ENCODE results near the gene SLC6A2.
"Not testable (repeated sequence)": the region's sequence is repeated elsewhere in the genome, so short reads cannot be mapped to it uniquely, and the experiment has no call there.

Gene SLC6A2

DNA sequence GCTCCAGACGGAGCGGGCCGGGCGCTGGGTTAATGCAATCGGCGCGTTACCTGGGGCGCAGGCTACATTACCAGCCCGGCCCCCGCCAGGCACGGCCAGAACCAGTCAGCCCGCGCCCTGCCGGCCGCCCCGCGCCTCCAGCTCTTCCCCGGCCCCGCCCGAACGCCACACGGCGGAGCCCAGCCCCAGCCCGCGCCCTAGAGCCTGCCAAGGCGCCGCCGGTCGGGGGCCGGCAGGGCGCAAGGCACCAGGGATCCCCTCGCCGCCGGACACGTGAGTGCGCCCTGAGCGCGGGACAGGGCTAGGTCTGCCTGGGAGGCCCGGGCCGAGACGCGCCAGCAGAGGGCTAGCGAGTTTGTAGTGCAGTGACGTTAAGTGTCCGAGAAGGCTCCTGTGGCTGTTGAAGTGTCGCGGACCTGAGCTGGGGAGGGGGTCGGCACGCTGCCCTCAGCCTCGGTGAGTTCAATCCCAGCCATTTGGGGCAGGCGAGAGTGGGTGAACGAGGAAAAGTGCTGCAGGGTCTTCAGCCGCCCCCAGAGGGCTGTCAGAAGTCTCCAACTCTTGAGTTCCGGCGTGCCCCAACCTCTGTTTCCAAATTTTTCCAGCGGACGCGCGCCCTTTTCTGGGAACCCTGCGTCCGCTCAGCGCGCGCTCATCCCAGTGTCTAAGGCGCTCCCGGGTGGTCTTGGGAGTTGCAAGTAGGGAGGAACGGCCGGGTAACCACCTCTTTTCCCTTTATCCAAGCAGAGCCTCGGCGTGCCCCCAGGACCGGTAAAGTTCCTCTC is at the start of gene SLC6A2:
Gene SLC6A2 (plus strand): TSS at position 92 of the 785 bp plus-strand sequence. CDS start 707 bp downstream, outside the sequence.
- no peak for DNase-seq

DNA sequence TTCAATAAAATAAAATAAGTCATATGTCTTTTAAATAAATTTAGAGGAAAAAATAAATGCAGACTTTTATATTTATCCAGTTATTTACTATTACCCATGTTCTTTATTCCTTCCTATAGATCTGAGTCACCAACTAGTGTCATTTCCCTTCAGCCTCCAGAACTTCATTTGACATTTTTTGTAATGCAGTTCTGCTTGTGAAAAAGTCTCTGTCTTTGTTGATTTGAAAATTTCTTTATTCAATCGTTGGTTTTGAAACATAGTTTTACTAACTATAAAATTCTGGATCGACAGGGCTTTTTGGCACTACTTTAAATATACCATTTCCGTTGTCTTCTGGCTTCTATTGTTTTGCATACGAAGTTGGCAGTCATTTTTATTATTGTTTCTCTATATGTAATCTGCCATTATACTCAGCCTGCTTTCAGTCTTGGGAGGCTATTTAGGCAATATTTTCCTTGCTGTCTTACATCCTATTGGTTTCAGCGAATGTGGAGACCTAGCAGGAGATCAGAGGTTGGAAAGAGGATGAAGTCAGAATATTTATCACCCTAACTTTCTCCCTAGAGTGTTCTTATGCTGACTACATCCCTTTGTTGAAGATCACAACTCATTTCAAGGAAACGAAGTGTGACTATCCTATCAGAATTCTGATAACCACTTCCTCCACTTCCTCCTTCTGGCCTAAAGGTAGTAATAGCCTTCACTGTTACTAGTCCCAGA is 42.0 kb upstream of the SLC6A2 start:
- no peak for DNase-seq

DNA sequence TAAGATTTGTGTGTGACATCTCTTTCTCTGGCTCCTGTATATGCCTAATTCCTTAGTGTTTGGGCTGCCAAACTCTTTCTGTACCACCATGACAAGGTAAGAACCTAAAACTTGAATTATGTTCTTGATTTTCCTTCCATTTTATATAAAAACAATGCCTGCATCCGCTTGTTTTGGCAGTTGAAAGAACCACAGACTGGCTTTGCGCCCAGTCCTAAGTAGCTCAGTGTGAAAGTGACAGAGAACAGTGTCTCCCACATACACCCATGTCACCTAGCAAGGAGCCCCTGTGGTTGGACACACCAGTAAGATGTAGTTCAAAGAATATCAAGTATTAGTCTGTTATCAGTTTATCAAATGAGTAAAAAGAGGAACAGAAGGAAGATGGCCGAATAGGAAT is 40.7 kb upstream of the SLC6A2 start:
- DNase-seq = no peak

DNA sequence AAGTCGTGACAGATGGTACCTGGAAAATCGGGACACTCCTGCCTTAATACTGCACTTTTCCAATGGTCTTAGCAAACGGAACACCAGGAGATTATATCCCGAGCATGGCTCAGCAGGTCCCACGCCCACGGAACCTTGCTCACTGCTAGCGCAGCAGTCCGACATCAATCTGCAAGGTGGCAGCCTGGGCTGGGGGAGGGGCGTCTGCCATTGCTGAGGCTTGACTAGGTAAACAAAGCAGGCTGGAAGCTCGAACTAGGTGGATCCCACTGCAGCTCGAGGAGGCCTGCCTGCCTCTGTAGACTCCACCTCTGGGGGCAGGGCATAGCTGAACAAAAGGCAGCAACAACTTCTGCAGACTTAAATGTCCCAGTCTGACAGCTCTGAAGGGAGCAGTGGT is 40.1 kb upstream of the SLC6A2 start:
- DNase-seq = not testable (repeated sequence)

DNA sequence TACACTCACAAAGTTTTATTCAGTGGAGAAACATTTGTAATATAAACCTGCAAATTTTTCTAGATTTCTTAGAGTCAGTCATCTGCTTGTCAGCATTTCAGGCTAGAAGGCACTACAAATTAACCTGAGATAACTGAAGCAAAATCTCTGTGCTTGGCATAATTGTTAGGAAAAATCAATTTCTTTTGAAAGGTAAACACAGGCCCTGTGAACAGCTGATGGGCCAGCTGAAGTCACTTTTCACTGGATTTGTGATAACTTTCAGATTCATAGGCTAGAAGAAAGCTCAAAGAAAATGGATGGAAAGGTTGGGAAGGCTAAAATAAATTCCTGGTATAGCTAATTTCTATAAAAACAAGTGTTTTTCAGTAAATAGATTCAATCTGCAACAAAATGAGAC is 34.0 kb upstream of the SLC6A2 start:
- DNase-seq = no peak

DNA sequence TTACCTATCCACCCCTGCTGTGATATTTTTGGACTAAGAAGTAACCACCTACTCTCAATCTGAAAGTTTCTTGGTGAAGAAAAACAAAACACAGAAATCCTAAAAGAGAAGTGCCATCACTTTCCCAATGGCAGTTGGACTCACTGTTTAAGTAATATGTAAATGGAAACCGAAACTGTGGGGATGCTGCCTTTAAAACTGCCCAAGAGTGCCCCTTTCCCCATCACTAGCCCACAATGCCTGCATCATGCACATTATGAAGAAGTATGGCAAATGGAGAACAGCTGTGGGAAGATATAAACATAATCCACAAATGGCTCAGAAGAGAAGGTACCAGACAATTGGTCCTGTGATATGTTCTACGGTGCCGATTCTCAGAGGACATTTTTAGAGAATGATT is 33.5 kb upstream of the SLC6A2 start:
- DNase-seq = no peak

DNA sequence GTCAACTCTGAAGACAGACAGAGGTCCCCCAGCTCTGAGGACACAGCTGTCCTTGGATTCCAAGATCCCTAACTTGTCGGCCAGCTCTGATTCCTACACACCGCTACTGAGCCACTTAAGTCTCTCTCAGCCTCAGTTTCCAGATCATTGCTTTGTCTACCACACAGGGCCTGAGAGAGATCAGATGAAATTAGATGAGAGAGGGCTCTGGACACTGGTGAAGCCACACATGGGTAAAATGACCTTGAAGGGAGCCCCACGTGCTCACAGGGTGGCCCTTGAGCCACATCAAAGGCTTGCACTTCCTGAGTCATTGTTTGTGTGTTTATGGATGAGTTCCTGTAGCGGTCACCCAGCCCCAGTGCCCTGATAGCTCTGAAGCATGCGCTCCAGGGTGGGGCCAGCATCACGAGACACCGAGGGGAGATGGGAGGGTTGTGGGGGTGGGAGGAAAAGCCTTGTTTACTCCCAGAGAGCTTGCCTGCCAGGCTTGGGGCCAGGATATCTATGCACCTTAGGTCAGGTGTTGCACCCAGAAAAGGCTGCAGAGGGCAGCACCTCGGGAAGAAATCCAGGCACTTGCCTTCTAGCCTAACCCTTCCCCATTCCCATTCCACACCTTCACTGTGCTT is 32.7 kb upstream of the SLC6A2 start:
- DNase-seq = no peak

DNA sequence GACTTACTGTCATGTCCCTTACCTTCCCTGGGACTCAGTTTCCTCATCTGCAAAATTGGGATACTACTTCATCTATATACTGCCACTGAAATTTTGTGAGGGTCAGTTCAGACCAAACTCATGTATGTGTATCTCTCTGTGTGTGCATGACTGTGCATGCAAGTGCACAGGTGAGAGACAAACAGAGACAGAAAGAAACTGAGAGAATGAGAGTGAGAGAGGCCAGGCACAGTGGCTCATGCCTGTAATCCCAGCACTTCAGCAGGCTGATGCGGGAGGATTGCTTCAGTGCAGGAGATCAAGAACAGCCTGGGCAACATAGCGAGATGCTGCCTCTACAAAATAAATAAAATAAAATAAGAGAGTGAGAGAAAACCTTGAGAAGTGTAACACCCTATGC is 32.1 kb upstream of the SLC6A2 start:
- DNase-seq = no peak

DNA sequence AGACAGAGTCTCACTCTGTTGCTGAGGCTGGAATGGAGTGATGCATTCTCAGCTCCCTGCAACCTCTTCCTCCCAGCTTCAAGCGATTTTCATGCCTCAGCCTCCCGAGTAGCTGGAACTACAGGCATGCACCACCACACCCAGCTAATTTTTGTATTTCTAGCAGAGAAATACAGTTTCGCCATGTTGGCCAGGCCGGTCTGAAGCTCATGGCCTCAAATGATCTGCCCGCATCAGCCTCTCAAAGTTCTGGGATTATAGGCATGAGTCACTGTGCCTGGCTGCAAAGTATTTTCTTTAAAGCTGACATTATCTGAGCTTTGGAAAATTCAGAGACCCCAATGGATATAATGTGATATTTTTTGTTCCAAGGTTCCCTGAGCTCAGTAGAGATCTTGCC is 31.1 kb upstream of the SLC6A2 start:
- no peak for DNase-seq

DNA sequence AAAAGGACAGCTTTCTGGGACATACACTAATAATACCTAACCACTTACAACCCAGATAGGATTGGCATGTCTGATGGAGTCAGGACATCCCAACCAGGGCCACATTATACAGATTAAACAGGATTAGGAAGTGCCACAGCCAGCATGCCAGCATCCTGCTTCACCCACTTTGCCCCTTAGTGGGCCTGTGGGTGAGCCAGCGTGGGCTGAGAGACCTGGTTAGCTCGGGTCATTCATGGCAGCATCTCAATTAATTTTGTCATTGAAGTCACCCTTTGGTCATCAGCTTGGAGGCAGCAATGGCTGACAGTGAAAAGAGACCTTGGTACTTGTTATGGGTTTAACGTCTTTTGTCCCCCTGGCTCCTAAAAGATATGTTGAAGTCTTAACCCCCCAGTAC is 29.9 kb upstream of the SLC6A2 start:
- DNase-seq = no peak

DNA sequence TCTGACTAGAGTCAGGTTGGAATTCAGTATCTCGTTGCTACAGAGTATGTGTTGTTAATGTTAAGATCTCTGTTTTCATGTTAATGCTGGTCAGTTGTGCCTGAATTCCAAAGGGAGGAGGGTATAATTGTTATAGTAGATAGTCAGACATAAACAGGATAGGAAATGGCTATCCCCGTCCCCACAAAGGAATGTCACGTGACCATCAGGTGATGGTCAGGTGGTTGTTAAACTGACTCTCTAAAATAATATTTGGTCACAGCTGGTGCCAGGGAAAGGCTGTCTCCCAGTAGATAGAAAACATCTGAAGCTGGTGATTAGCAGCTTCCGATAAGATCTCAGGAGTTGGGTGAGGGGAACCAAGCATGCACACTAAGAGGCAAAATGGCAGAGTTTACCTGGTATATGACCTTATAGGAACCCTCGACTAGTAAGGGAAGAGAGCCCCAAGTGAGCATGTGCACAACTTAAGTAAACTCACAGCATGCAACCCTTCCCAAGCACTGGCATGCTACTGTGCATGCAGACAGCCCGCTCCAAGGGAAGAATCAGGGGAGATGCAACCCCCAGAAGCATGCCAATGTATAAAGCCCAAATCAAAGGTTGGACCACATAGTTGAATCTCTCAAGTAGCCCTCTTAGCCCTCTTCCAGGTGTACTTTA is 27.4 kb upstream of the SLC6A2 start:
- no peak for DNase-seq

DNA sequence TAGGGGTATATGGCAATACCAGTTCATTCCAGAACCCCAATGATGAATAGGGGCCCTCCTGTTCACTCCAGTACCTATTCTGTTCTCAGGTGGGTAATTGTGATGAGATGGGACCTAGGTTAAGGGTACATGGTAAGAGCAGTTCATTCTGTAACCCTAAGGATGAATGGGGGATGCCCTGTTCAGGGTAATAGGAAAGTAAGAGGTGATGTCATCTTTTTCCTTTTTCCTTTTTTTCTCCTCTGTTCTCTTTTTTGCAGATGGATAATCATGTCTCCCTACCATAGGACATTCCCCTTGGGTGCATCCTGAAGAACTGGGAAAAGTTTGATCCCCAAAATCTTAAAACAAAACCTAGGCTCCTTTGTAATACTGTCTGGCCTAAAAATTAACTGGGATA is 25.0 kb upstream of the SLC6A2 start:
- no peak for DNase-seq

DNA sequence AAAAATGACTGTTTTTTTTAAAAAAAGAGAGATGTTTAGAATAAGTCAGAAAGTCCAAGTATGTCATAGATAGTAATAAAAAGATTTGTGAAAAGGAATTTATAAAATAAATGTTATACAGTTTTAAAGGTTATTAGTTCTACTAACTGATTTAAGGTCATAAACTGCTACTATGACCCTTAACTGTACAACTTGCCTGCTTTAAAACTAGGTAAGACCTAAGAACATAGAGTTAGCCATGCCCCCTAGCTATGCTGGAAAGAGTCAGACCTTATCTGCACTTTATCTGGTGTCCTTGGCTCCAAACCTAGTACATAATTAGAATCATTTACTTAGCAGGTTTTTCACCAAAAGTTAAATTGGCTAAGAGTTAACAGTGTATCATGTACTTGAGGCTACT is 23.5 kb upstream of the SLC6A2 start:
- no peak for DNase-seq

DNA sequence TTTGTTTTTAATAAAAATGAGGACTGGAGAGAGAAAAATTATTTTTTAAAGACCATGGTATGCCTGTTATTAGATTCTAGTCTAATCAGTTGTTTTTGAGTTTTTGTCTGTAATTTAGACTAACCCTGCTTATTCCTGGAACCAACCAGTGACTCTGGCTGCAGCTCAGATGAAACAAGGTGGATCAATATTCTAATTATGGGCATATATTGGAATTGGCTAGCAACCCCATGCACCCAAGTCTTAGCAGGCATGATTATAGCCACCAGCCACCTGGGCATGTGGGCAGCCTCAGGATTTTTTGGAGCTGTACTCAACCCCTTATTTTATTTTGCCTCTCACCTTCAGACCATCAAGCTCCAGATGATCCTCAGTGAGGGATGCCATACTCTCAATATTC is 21.6 kb upstream of the SLC6A2 start:
- no peak for DNase-seq

DNA sequence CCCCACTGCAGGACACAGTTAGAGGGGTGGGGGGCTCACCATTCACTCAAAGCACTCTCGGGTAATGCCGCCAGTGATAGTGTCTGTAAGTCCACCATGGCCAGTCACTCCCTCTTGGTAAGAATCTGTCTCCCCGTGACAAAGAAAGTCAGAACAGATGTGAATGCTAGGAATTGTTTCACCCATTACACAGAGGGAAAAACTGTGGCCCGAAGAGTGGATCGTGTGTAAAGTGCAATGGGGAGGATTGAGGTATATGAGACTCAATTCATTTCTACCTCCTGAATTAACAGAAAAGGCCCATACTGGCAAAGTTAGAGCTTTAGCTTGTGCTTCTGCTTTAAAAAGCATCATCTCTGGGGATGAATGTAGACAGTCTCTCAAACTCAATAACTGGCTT is 17.5 kb upstream of the SLC6A2 start:
- no peak for DNase-seq

DNA sequence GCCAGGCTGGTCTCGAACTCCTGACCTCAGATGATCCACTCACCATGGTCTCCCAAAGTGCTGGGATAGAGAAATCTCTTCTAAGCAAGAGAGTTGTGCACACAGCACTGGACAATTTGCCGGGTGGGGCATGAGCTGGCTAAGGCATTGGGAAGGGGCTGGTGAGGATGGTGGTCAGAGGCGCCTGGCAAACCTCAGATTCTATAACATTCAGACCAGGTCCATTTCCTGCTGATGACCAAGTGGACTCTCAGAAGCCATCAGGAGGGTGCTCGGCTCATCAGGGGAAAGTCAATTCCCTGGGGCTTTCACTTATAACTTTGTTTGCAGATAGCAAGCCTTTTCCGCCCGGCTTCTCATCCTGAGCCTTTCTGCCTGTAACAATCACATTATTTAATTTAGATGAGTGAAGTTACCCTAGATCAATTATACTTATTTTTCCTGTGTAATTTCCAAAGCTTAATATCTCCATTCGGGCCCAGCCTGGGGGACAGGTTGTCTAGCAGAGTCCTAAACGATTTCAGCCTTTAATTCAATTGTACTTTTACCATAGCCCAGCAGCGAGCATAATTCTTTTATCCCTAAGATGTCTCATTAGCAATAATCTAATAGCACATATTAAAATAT is 15.0 kb upstream of the SLC6A2 start:
- DNase-seq = no peak

DNA sequence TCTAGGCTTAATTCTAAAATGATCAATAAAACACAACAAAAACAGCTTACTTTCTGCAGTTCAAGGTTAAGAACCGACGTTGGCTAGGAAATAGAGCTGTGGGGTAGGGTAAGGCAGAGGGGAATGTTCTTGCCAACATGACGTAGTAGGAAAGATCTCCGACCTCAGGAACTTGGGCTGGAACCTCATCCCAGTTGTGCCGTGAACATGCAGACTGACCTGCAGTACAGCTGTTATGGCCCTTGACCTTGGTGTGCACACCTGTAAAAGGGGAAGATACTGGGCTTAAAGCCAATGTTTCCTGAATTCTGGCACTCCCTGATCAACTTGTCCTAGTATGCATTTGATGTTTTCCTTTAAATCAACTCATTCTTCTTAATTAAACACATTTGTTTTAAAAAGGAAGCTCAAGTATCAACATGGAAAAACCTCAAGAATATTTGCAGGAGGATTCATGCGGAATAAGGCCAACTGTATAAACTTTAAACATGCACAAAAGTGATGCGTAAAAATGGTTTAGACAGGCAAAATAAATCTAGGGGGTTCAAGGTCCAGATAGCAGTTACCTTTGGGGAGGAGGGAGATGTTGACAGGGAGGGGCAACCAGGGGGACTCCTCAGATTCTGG is 14.2 kb upstream of the SLC6A2 start:
- no peak for DNase-seq

DNA sequence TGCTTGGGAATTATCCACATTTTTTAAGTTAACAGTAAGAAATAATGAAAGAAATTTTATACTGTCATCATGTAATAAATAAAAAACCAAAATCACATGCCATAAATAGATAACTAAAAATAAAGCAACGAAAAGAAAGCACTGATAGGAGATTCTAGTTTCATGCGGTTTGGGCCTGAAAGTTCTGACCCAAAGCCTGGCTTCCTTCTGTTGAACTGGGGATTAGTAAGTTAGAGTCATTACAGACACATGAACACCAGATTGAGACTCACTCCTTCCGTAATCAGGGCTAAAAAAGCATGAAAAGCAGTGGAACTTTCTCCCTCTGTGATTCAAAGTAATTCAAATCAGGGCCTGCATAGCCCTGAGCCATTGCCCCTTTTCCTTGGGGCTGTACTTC is 13.2 kb upstream of the SLC6A2 start:
- DNase-seq = no peak

DNA sequence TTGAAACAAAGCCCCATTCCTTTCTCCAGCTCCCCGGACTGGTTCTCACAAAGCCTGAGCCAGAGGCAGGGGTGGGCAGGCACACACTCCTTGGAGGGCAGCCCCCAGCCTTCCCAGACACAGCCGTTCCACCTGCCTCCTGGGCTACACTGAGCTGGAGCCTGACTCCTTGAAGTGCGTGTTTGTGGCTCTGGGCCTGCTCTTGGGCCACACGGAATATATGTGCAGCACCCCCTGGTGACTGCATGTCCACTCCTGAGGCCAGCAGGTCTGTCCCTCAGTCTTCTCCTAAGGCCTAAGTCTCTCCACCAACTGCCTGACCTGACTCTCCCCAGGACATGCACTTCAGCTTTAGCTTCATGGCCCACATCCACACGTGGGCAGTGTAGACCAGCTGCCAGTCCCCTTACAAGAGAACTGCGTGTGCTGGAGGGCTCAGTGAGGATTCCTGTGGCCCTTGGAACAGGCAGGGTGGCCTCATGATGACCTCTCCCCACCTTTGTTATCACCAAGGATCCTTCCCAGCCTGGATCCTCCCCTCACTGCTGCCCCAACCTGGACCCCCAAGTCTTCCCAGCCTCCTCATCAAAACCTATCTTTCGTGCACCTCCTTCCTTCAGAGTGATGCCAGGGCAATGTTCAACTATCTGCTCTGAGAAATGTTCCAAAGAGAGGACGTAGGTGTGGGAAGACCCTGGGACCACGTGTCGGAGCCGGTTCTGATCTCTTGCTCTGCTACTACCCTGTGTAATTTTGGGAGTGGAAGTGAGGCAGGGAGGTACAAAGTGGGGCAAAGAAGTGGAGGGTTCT is 12.4 kb upstream of the SLC6A2 start:
- no peak for DNase-seq

DNA sequence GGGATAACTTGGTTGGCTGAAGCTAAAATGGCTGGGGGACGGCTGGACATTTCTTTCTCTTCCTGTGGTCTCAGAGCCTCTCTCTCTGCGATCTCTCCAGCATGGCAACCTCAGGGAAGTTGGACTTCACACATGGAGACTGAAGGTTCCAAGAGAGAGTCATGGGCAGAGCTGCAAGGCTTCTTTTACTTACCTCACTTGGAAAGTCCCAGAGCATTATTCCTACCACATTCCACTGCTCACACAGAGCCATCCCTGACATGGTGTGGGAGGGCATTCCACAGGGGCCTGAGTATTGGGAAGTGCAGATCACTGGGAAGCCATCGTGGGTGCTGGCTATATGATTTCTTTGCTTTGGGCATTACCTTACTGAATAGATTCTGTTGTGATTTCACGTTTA is 9.8 kb upstream of the SLC6A2 start:
- no peak for DNase-seq

DNA sequence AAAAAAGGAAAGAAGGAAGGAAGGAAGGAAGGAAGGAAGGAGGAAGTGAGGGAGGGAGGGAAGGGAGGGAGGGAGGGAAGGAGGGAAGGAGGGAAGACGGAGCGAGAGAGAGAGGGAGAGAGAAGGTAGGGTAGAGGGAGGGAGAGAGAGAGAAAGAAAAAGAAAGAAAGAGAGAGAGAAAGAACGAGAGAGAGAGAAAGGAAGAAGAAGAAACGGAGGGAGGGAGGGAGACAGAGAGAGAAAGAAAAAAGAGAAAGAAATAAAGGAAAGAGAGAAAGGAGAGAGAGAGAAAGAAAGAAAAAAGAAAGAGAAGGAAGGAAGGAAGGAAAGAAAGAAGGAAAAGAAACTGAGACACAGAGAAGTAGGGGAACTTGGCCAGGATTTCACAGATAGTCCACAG is 8.4 kb upstream of the SLC6A2 start:
- no peak for DNase-seq

DNA sequence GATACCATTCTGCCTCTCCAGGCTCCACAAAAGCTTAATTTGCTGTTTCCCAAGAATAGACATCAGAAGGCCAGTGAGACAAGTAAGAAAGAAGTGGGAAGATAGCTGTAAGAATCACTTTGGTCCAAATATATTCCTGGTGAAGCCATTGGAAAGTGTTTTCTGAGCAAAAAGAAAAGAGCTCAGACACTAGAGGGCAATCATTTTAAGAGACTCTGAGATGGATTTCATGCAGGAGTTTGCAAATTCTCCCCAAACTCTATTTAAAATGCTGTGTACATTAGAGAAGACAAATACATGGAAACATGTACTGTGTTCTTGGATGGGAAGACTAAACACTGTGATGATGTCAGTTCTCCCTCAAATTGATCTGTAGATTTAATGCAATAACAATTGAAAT is 8.0 kb upstream of the SLC6A2 start:
- DNase-seq = no peak

Measured in CD4-positive, alpha-beta T cell treated with Interleukin-17A for 4 hours (primary cell).